ENCODE data around the gene CCNY. TPM values are rescaled to one million over a fixed set of nuclear protein-coding genes. Genes with fewer than 3 reads are reported as not detected.

The CCNY gene
- total RNA-seq, 3 donors from 2014 or later (not counting 1 experiment from before 2014, with no cell fraction given) = 71.0 to 87.2 (median 74.3) TPM

GRCh38 chr10:35459449-35459847 is 123.1 kb downstream of the CCNY start:
- 33% methylated on average over 1 of the region's 2 CpGs for WGBS (ENCODE audit: insufficient coverage)
- ATAC-seq = peak in 2 of 3 donors; percentile 37 to 49
- no peak for DNase-seq
- intact Hi-C loops (cut with micrococcal nuclease) = no loop called here
- Mint-ChIP-seq H3K36me3 (no peaks in the 10 kb centered on the region), H3K27ac (peak overlapping the region; percentile 81 to 88), H3K9me3 (no peaks in the 10 kb centered on the region), H3K4me1 (peaks cover 22 to 32% of the 10 kb centered on the region in 2 donors), H3K4me3 (peak overlapping the region; percentile 74), H3K27me3 (ENCODE audit: low read depth in 2 of 2) (no peaks in the 10 kb centered on the region)
- H3K27me3 ChIP-seq (ENCODE audit: control insufficient read depth, insufficient read depth, low read length) = no peaks in the 10 kb centered on the region
- peaks cover 46% of the 10 kb centered on the region for H3K4me1 ChIP-seq (ENCODE audit: control insufficient read depth, insufficient read depth, low read length)
- H3K9me3 ChIP-seq (ENCODE audit: control insufficient read depth, insufficient read depth, low read length) = no peaks in the 10 kb centered on the region
- H3K4me3 ChIP-seq (ENCODE audit: low read length) = no peak overlapping the region
- H3K27ac ChIP-seq (ENCODE audit: low read length) = no peak overlapping the region
- H3K36me3 ChIP-seq (ENCODE audit: control insufficient read depth, insufficient read depth, low read length) = no peaks in the 10 kb centered on the region
- TF ChIP-seq, protein P1, sequence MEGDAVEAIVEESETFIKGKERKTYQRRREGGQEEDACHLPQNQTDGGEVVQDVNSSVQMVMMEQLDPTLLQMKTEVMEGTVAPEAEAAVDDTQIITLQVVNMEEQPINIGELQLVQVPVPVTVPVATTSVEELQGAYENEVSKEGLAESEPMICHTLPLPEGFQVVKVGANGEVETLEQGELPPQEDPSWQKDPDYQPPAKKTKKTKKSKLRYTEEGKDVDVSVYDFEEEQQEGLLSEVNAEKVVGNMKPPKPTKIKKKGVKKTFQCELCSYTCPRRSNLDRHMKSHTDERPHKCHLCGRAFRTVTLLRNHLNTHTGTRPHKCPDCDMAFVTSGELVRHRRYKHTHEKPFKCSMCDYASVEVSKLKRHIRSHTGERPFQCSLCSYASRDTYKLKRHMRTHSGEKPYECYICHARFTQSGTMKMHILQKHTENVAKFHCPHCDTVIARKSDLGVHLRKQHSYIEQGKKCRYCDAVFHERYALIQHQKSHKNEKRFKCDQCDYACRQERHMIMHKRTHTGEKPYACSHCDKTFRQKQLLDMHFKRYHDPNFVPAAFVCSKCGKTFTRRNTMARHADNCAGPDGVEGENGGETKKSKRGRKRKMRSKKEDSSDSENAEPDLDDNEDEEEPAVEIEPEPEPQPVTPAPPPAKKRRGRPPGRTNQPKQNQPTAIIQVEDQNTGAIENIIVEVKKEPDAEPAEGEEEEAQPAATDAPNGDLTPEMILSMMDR (IDR thresholded peaks at IDR 0.05) = no peak

DNA sequence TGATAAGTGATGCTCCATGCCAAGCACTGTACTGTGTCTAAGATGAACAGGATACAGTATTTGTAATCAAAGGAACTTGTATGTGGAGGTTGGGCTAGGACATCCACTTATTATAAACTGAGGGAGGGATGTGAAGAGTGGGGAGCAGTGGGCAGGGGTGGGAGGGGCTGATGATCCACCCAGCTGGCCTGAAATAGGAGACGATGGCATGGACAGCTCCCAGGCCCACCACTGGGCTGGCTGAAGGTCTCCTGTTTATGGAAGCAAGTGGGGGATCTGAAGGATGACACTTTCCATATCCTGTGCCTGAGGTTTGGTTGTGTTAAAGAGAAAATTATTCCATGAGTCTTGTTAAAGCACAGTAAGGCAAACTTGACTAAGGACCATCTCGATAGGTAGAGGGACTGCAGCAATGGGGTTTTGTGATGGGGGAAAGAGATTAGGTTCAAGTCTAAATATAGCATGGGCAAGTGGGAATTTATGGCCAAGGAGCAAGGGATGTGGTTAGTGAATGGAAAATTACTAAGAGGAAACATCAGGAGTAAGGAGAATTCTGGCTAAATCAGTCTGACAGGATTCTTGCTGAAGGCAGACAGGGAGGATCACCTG is 124.6 kb downstream of the CCNY start:
- H3K9me3 ChIP-seq (ENCODE audit: control insufficient read depth, insufficient read depth, low read length) = no peaks in the 10 kb centered on the region
- TF ChIP-seq, protein P1 (IDR thresholded peaks at IDR 0.05) = no peak
- no peak overlapping the region for H3K4me3 ChIP-seq (ENCODE audit: low read length)
- no peaks in the 10 kb centered on the region for H3K27me3 Mint-ChIP-seq (ENCODE audit: low read depth in 2 of 2)
- no peak overlapping the region for H3K4me3 Mint-ChIP-seq
- no peaks in the 10 kb centered on the region for H3K36me3 Mint-ChIP-seq
- peaks cover 18 to 20% of the 10 kb centered on the region in 2 donors for H3K4me1 Mint-ChIP-seq
- no peaks in the 10 kb centered on the region for H3K9me3 Mint-ChIP-seq
- 80% methylated on average over 2 of the region's 2 CpGs for WGBS (ENCODE audit: insufficient coverage)
- intact Hi-C loops (cut with micrococcal nuclease) = no loop called here
- no peaks in the 10 kb centered on the region for H3K27me3 ChIP-seq (ENCODE audit: control insufficient read depth, insufficient read depth, low read length)
- no peak overlapping the region for H3K27ac ChIP-seq (ENCODE audit: low read length)
- H3K4me1 ChIP-seq (ENCODE audit: control insufficient read depth, insufficient read depth, low read length) = peaks cover 39% of the 10 kb centered on the region
- no peaks in the 10 kb centered on the region for H3K36me3 ChIP-seq (ENCODE audit: control insufficient read depth, insufficient read depth, low read length)
- peak overlapping the region; percentile 16 to 81 for H3K27ac Mint-ChIP-seq
- no peak for DNase-seq
- no peak for ATAC-seq

GRCh38 chr10:35462491-35462934 is 126.2 kb downstream of the CCNY start:
- H3K27ac ChIP-seq (ENCODE audit: low read length) = no peak overlapping the region
- H3K9me3 ChIP-seq (ENCODE audit: control insufficient read depth, insufficient read depth, low read length) = no peaks in the 10 kb centered on the region
- Mint-ChIP-seq H3K27me3 (ENCODE audit: low read depth in 2 of 2) (no peaks in the 10 kb centered on the region), H3K36me3 (no peaks in the 10 kb centered on the region), H3K27ac (peak overlapping the region in 1 of 2 donors; percentile 79), H3K4me3 (no peak overlapping the region), H3K9me3 (no peaks in the 10 kb centered on the region), H3K4me1 (peaks cover 8 to 11% of the 10 kb centered on the region in 2 donors)
- H3K27me3 ChIP-seq (ENCODE audit: control insufficient read depth, insufficient read depth, low read length) = no peaks in the 10 kb centered on the region
- peak in 1 of 3 donors; percentile 29 for ATAC-seq
- peaks cover 37% of the 10 kb centered on the region for H3K4me1 ChIP-seq (ENCODE audit: control insufficient read depth, insufficient read depth, low read length)
- TF ChIP-seq, protein P1 (IDR thresholded peaks at IDR 0.05) = no peak
- 84% methylated on average over 5 of the region's 5 CpGs for WGBS (ENCODE audit: insufficient coverage)
- H3K36me3 ChIP-seq (ENCODE audit: control insufficient read depth, insufficient read depth, low read length) = no peaks in the 10 kb centered on the region
- no peak overlapping the region for H3K4me3 ChIP-seq (ENCODE audit: low read length)
- intact Hi-C loops (cut with micrococcal nuclease) = no loop called here
- DNase-seq = peak in 1 of 2 donors; percentile 24
